Ovary (tissue), 9 donors: ENCODE results near the gene LCE1A. TPM values are rescaled to one million over a fixed set of nuclear protein-coding genes. Genes with fewer than 3 reads are reported as not detected.

Experiments used
- DNase-seq, 5 donors: peaks; one replicate each; pipeline ENCODE4 v3.0.0-alpha.2; 2019 to 2020
- H3K27ac ChIP-seq, 2 donors: fragments of 200-600 bp; one replicate each; pipeline versions ENCODE4 v1.5.1 to v1.8.0; 2019 to 2022
- H3K27me3 ChIP-seq: fragments of 200-600 bp; one replicate; pipeline ENCODE4 v1.8.0; 2022
- H3K36me3 ChIP-seq: fragments of 200-600 bp; sonication (generic); one replicate; pipeline ENCODE4 v1.5.1; 2019
- H3K4me1 ChIP-seq: one replicate; pipeline ENCODE4 v1.8.1; 2013; ENCODE audit warnings: mild to moderate bottlenecking, moderate library complexity; ENCODE audit not compliant: insufficient read depth
- H3K4me3 ChIP-seq: fragments of 200-600 bp; sonication (generic); one replicate; pipeline ENCODE4 v1.5.1; 2017
- H3K9me3 ChIP-seq, 2 donors: fragments of 200-600 bp in 1 of 2; sonication (generic) in 1 of 2; one replicate each; pipeline versions ENCODE4 v1.5.1 to v1.8.1; 2013 to 2019; ENCODE audit warnings: mild to moderate bottlenecking in 1 of 2, moderate library complexity in 1 of 2
- EP300 ChIP-seq: sonication (generic); formaldehyde crosslinking; IDR thresholded peaks from one replicate; pipeline ENCODE4 v1.6.1; 2017; ENCODE audit warnings: antibody characterized with exemption
- POLR2A ChIP-seq: fragments of 450-650 bp; IDR thresholded peaks from one replicate; pipeline ENCODE4 v1.6.1; 2017; ENCODE audit warnings: antibody characterized with exemption, mild to moderate bottlenecking, moderate library complexity
- WGBS, 3 donors: extraction: QIAGEN DNeasy Blood & Tissue Kit in 1 of 3; methylation state at CpG; one replicate each; pipeline versions ENCODE4 v1.1.5 to v1.1.7; 2013 to 2017; 5-methylcytosine and 5-hydroxymethylcytosine counted together
- intact Hi-C, 4 donors: fragments of 100-400 bp; cut with DNase I; formaldehyde crosslinking; loops; one replicate each; pipeline versions ENCODE4 v1.11.0 to v1.15.1; 2022 to 2023
- polyA plus RNA-seq, 2 donors: library from polyadenylated mRNA; stranded (reverse); fragments of 200-250 nt in 1 of 2; fragments of 350-450 nt in 1 of 2; fragmentation: Illumina TruSeq in 1 of 2; extraction: RNeasy Lipid Tissue Mini Kit (QIAGEN cat#74804) in 1 of 2; gene quantifications; one replicate each; pipeline ENCODE4 v1.2.3, GENCODE V29; 2013 to 2014
- total RNA-seq, 7 donors: library from RNA; depleted of rRNA in 2 of 7; stranded (reverse); fragments of >200 nt in 2 of 7; fragmentation: NEBNext Ultra II Directional in 3 of 7; extraction: Animal tissue kit (Norgen Biotek cat#: 25700) in 3 of 7; gene quantifications; one replicate each; pipeline versions ENCODE4 v1.1.0 to v1.2.4, GENCODE V29; 2016 to 2023
- TF ChIP-seq, protein P1 (sequence below), 3 donors: fragments of 450-650 bp in 2 of 3; fragments of 200-600 bp in 1 of 3; IDR thresholded peaks; one replicate each; pipeline versions ENCODE4 v1.5.1 to v1.8.0; 2016 to 2022; ENCODE audit warnings: antibody characterized with exemption in 3 of 3, mild to moderate bottlenecking in 1 of 3
- donor health status: DM: no; HTN: no; CAD: no; lungs with moderate emphysema.
- donor health status: DM: no; HTN: no; CAD: no.
- donor health status: Bipolar disorder and iron deficiency.
- donor health status: DM: yes; HTN: yes; CAD: no.
- donor health status: DM: no; HTN: no; CAD: no.
- donor health status: DM: yes; HTN: yes; CAD: no.

LCE1A gene
- total and polyA plus RNA-seq, 9 donors, result not detected

DNA sequence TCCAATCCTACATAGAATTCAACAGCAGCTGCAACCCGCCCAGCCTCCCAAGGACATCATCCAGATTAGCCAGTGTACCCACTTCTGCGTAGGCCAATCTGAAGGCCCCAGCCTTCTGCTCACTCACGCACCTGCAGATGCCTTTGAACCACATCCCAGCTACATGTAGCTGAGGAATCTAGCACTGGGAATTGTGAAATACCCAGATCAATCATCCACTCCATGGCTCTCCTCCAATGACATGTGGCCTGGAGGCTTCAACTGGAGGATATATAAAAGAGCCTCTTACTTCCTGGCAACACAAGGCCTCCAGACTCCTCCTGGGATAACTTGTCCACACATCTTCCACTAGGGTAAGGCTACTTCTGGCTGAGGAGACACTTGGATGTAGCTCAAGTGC, 15.3 kb downstream of the LCE1A start, which contains the start of gene LCE6A:
LCE6A (plus strand) TSS at position 301 of the 400 bp plus-strand sequence. CDS start 665 bp downstream, outside the sequence.
- no peaks in the 10 kb centered on the region for H3K36me3 ChIP-seq
- no peak within 1 kb of the TSS for H3K4me3 ChIP-seq
- intact Hi-C loops, result no loop called here
- no peak within 1 kb of the TSS for H3K27ac ChIP-seq
- DNase-seq, result no peak
- H3K9me3 ChIP-seq, result no peaks in the 10 kb centered on the region
- no peaks in the 10 kb centered on the region for H3K4me1 ChIP-seq
- H3K27me3 ChIP-seq, result no peaks in the 10 kb centered on the region
- TF ChIP-seq POLR2A, result no peak
- TF ChIP-seq EP300, result no peak
- TF ChIP-seq, protein P1, sequence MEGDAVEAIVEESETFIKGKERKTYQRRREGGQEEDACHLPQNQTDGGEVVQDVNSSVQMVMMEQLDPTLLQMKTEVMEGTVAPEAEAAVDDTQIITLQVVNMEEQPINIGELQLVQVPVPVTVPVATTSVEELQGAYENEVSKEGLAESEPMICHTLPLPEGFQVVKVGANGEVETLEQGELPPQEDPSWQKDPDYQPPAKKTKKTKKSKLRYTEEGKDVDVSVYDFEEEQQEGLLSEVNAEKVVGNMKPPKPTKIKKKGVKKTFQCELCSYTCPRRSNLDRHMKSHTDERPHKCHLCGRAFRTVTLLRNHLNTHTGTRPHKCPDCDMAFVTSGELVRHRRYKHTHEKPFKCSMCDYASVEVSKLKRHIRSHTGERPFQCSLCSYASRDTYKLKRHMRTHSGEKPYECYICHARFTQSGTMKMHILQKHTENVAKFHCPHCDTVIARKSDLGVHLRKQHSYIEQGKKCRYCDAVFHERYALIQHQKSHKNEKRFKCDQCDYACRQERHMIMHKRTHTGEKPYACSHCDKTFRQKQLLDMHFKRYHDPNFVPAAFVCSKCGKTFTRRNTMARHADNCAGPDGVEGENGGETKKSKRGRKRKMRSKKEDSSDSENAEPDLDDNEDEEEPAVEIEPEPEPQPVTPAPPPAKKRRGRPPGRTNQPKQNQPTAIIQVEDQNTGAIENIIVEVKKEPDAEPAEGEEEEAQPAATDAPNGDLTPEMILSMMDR (IDR thresholded peaks at IDR 0.05), result no peak
- 87 to 92% (median 88%) methylated on average over 3 of the region's 3 CpGs for WGBS, 3 donors

GRCh38 chr1:152855661-152856060, 28.4 kb downstream of the LCE1A start:
- no peaks in the 10 kb centered on the region for H3K4me1 ChIP-seq
- intact Hi-C loops, result no loop called here
- no peak overlapping the region for H3K27ac ChIP-seq
- H3K27me3 ChIP-seq, result no peaks in the 10 kb centered on the region
- no peak overlapping the region for H3K4me3 ChIP-seq
- H3K9me3 ChIP-seq, result no peaks in the 10 kb centered on the region
- DNase-seq, result no peak
- TF ChIP-seq, protein P1 (IDR thresholded peaks at IDR 0.05), result no peak
- TF ChIP-seq POLR2A (no peak), EP300 (no peak)
- H3K36me3 ChIP-seq, result no peaks in the 10 kb centered on the region
- WGBS, 3 donors, result 55 to 68% (median 58%) methylated on average over 2 of the region's 2 CpGs

GRCh38 chr1:152858062-152858461, 30.8 kb downstream of the LCE1A start:
- H3K4me3 ChIP-seq, result no peak overlapping the region
- TF ChIP-seq POLR2A, result no peak
- TF ChIP-seq, protein P1 (IDR thresholded peaks at IDR 0.05), result no peak
- no peak for TF ChIP-seq EP300
- DNase-seq, result no peak
- 48 to 70% (median 57%) methylated on average over 1 of the region's 1 CpG for WGBS, 3 donors
- H3K27ac ChIP-seq, result no peak overlapping the region
- H3K4me1 ChIP-seq, result no peaks in the 10 kb centered on the region
- H3K9me3 ChIP-seq, result no peaks in the 10 kb centered on the region
- intact Hi-C loops, result no loop called here
- H3K36me3 ChIP-seq, result no peaks in the 10 kb centered on the region
- no peaks in the 10 kb centered on the region for H3K27me3 ChIP-seq

- no peaks in the 10 kb centered on the region for H3K9me3 ChIP-seq
- no peak within 1 kb of the TSS for H3K27ac ChIP-seq
- no peaks in the 10 kb centered on the region for H3K27me3 ChIP-seq
- no peak within 1 kb of the TSS for H3K4me3 ChIP-seq
- intact Hi-C loops, result no loop called here
- TF ChIP-seq, protein P1 (IDR thresholded peaks at IDR 0.05), result no peak
- TF ChIP-seq POLR2A, result no peak
- no peak for TF ChIP-seq EP300
- WGBS, 3 donors, result 86 to 96% (median 89%) methylated on average over 3 of the region's 3 CpGs
- no peaks in the 10 kb centered on the region for H3K36me3 ChIP-seq
- H3K4me1 ChIP-seq, result no peaks in the 10 kb centered on the region
- DNase-seq, result no peak
Measured at GRCh38 chr1:152859696-152860095, 32.4 kb downstream of the LCE1A start, which contains the start of gene LCE7A. Gene LCE7A, plus strand, starts transcription at chr1:152859996. Its CDS starts 702 bp downstream, at chr1:152860698.
